Mesodermal cell (in vitro differentiated cells): ENCODE measurements around the gene UNC119B. TPM values are rescaled to one million over a fixed set of nuclear protein-coding genes. Genes with fewer than 3 reads are reported as not detected.
"Not testable (repeated sequence)": the region's sequence is repeated elsewhere in the genome, so short reads cannot be mapped to it uniquely, and the experiment has no call there.

Source experiments
- H3K27ac ChIP-seq: 2 replicates; pipeline ENCODE4 v1.7.0; 2013; ENCODE audit warnings: mild to moderate bottlenecking, low read depth, low read length, moderate library complexity; ENCODE audit not compliant: severe bottlenecking
- H3K36me3 ChIP-seq: 2 replicates; pipeline ENCODE4 v1.7.1; 2013; ENCODE audit warnings: mild to moderate bottlenecking, low read length, moderate library complexity; ENCODE audit not compliant: control insufficient read depth, insufficient read depth
- H3K4me1 ChIP-seq: one replicate; pipeline ENCODE4 v1.7.1; 2013; ENCODE audit warnings: mild to moderate bottlenecking, low read length; ENCODE audit not compliant: insufficient read depth, control insufficient read depth, poor library complexity, severe bottlenecking
- H3K4me3 ChIP-seq: 2 replicates; pipeline ENCODE4 v1.7.0; 2013; ENCODE audit warnings: low read length, control low read depth, mild to moderate bottlenecking; ENCODE audit not compliant: insufficient read depth, poor library complexity, severe bottlenecking; ENCODE audit errors: extremely low read depth
- H3K9me3 ChIP-seq: 2 replicates; pipeline ENCODE4 v1.7.1; 2013; ENCODE audit warnings: mild to moderate bottlenecking, low read length, moderate library complexity; ENCODE audit not compliant: control insufficient read depth
- WGBS, 2 experiments: methylation state at CpG; one replicate each; pipeline ENCODE4 v1.1.5; 2013; ENCODE audit warnings: missing lambda C conversion rate in 2 of 2; ENCODE audit not compliant: insufficient coverage in 2 of 2; 5-methylcytosine and 5-hydroxymethylcytosine counted together
- polyA plus RNA-seq, 2 experiments: library from polyadenylated mRNA; stranded (reverse); fragments of 50-300 nt; gene quantifications; one replicate each; pipeline ENCODE4 v1.2.3, GENCODE V29; 2013

The UNC119B gene
- 32.3 TPM for polyA plus RNA-seq (2013, experiment 1 of 2)
- polyA plus RNA-seq (2013, experiment 2 of 2): 32.0 TPM

DNA sequence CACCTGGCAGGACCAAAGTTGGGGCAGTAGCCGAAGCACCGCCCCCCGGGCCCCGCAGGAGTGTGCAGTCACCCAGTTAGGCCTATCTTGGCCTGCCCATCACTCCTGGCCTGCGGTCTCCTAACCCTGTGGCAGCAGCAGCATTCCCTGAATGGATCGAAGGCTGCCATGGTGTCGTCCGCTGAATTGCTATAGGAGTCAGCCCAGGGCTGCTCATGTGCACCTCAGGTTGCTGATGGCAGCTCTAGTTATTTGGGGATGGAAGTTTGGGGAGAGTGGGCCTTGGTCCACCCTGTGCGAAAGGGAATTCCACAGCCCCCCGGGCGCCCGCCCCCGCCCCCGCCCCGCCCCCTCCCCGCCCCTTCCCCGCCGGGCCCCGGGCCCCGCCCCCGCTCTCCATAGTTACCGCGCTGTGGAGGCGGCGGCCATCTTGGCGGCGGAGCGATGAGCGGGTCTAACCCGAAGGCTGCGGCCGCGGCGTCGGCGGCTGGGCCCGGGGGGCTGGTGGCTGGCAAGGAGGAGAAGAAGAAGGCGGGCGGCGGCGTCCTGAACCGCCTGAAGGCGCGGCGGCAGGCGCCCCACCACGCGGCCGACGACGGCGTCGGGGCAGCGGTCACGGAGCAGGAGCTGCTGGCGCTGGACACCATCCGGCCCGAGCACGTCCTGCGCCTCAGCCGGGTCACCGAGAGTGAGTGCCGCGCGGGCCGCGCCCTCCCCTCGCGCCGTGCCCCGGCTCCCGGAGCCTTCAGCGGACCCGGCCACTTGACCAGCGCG, at the start of gene UNC119B:
UNC119B (plus strand) TSS at position 428 of the 774 bp plus-strand sequence; CDS start at position 445, 17 bp downstream.
- peaks cover 5% of the 10 kb centered on the region for H3K4me1 ChIP-seq
- H3K4me3 ChIP-seq: peak within 1 kb of the TSS; percentile 61
- peaks cover 22% of the 10 kb centered on the region for H3K36me3 ChIP-seq
- 2% methylated on average over 50 to 56 of the region's 76 CpGs for WGBS, 2 experiments
- H3K9me3 ChIP-seq: no peaks in the 10 kb centered on the region
- peak within 1 kb of the TSS; percentile 45 for H3K27ac ChIP-seq

GRCh38 chr12:120661432-120661831, 48.8 kb upstream of the UNC119B start:
- WGBS, 2 experiments: 38 to 45% methylated on average over 2 of the region's 2 CpGs

GRCh38 chr12:120662879-120663278, 47.4 kb upstream of the UNC119B start:
- Histone ChIP-seq H3K4me1 (no peaks in the 10 kb centered on the region), H3K27ac (no peak overlapping the region), H3K4me3 (no peak overlapping the region), H3K9me3 (no peaks in the 10 kb centered on the region), H3K36me3 (no peaks in the 10 kb centered on the region)
- WGBS, 2 experiments: 91 to 97% methylated on average over 2 to 3 of the region's 3 CpGs

More at GRCh38 chr12:120661432-120661831, 48.8 kb upstream of the UNC119B start:
- Histone ChIP-seq H3K4me3 (no peak overlapping the region), H3K27ac (no peak overlapping the region), H3K4me1 (no peaks in the 10 kb centered on the region), H3K36me3 (no peaks in the 10 kb centered on the region), H3K9me3 (no peaks in the 10 kb centered on the region)

DNA sequence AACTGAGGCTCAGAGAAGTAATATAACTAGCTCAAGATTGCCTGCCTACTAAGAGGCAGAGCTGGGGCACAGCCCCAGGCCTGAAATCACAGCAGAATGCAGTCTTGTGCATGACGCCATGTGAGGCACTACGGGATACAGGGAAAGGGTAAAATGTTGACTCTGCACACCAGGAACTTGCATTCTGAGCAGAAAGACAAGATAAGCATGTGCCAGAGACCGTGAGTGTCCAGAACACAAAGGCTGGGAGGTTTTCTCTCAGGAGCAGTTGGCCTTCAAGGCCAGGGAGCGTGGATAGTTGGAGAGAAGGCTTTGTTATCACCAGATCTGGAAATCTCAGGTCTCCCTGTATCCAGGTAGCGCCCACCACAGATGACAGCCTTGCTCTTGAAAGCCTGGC, 46.5 kb upstream of the UNC119B start:
- WGBS, 2 experiments: 93 to 98% methylated on average over 4 of the region's 5 CpGs
- H3K36me3 ChIP-seq: no peaks in the 10 kb centered on the region
- H3K4me1 ChIP-seq: no peaks in the 10 kb centered on the region
- H3K9me3 ChIP-seq: no peaks in the 10 kb centered on the region
- H3K4me3 ChIP-seq: no peak overlapping the region
- H3K27ac ChIP-seq: no peak overlapping the region

DNA sequence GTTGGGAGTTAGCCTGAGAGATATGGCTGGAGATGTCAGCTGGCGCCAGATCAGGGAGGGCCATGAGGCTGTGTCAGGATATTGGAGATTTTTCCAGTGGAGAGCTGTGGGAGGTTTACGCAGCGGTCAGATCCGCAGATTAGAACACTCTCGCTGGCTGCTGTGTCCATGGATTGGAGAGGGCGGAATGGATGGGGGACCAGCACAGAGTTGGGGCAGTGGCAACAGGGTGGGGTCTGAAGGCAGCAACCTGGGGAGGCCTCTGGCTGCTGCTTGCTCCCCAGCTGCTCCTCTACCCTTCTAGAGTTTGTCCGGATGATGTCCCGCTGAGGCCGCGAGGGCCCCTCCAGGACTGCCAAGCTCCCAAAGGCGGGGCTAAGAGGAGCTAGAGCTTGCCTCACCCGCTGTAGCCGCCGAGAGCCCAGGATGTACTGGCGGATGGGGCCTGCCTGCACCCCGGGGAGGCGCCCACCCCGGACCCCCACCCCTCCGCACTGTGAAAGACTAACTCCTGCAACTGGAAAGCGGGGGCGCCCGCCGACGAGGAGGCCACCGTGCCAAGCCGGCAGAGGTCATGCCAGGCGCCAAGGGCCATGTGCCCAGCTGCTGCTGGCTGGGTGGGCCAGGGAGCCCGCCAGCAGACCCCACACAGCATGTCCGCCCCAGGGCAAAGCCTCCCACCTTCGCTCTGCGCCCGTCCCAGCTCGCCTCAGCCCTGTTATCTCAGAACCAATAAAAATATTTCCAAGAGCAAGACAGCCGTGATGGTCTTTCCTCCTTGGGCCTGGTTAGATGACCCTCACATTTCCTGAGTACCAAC, 43.5 kb upstream of the UNC119B start:
- Histone ChIP-seq H3K4me1 (peaks cover 5% of the 10 kb centered on the region), H3K36me3 (no peaks in the 10 kb centered on the region), H3K9me3 (no peaks in the 10 kb centered on the region), H3K4me3 (no peak overlapping the region), H3K27ac (no peak overlapping the region)
- 94 to 96% methylated on average over 27 to 31 of the region's 34 CpGs for WGBS, 2 experiments

DNA sequence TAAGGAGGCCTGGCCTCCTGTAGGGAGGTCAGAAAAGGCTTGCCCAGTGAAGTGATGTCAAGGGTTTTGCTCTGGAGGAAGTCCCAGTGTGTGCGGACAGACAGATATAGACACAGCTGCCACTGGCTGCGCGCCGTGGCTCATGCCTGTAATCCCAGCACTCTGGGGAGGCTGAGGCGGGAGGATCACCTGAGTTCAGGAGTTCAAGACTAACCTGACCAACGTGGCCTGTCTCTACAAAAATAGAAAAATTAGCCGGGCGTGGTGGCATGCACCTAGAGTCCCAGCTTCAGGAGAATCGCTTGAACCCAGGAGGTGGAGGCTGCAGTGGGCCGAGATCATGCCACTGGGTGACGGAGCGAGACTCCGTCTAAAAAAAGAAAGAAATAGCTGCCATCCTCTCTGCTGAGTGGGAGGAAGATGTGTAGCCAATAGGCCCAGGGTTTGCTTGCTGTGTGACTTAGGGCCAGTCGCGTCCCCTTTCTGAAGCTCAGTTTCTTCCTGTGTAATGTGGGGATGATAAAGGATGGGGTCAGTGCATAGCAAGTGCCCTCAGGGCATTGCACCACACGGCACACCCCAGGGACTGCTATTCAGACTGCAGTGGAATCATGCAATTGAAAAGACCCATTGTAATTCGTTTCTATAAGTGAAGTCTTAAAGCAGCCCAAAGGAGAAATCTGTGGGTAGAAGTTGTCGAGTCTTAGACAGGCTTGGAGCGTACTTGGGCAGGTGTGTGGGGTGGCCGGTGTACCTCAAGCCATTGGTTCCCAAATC, 42.0 kb upstream of the UNC119B start:
- Histone ChIP-seq H3K4me1 (peaks cover 5% of the 10 kb centered on the region), H3K36me3 (no peaks in the 10 kb centered on the region), H3K9me3 (no peaks in the 10 kb centered on the region), H3K4me3 (no peak overlapping the region), H3K27ac (no peak overlapping the region)
- 69 to 78% methylated on average over 20 of the region's 20 CpGs for WGBS, 2 experiments

DNA sequence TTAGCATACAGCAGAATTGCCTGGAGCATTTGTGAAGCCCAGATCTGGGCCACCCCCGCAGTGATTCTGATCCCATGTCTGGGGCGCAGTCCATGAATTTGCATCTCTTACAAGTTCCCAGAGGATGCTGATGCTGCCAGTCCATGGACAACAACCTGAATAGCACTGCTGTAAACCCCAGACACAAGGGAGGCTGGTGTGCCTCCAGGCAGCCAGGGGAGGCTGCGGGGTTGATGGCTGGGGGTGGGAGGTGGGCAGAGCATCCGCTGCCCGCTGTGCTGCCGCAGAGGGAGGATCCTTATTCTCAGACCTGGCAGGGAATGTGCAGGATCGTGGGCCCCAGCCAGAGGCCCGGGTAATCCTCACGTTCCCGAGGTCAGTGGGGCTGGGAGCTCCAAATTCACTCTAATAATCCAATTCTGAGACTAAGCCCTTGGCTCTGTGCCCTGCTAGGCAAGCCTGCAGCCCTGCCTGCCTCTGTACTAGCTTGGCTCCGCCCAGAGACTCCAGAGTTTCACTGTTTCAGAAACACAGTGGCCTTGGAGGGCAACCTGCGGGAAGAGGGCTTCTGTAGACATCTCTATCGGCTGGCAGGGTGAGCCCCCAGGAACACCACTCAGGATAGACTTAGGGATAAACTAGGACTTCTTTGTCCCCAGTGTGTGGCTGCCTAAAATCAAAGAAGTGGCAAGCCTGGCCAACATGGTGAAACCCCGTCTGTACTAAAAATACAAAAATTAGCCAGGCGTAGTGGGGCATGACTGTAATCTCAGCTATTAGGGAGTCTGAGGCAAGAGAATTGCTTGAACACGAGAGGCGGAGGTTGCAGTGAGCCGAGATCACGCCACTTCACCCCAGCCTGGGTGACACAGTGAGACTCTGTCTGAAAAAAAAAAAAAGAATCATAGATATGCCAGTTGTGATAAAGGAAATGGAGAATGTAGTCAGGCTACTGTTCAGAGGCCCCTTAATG, 41.1 kb upstream of the UNC119B start:
- Histone ChIP-seq H3K9me3 (no peaks in the 10 kb centered on the region), H3K36me3 (no peaks in the 10 kb centered on the region), H3K4me1 (peaks cover 5% of the 10 kb centered on the region), H3K4me3 (no peak overlapping the region), H3K27ac (peak overlapping the region; percentile 3)
- WGBS, 2 experiments: 56 to 57% methylated on average over 11 to 19 of the region's 19 CpGs

DNA sequence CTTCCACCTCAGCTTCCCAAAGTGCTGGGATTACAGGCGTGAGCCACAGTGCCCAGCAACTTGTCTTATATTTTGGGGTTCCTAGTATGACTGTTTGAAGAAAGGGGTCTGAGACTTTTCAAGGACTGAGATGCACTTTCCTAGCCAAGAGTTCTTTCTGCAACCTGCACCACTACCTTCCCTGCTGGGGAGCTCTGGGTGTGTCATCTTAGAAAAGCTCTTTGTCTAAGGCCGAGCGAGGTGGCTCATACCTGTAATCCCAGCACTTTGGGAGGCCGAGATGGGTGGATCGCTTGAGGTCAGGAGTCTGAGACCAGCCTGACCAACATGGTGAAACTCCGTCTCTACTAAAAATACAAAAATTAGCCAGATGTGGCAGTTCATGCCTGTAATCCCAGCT, 40.0 kb upstream of the UNC119B start:
- not testable (repeated sequence) for H3K27ac ChIP-seq, H3K4me3 ChIP-seq, H3K9me3 ChIP-seq, H3K4me1 ChIP-seq, H3K36me3 ChIP-seq
- 82 to 86% methylated on average over 2 to 5 of the region's 6 CpGs for WGBS, 2 experiments

DNA sequence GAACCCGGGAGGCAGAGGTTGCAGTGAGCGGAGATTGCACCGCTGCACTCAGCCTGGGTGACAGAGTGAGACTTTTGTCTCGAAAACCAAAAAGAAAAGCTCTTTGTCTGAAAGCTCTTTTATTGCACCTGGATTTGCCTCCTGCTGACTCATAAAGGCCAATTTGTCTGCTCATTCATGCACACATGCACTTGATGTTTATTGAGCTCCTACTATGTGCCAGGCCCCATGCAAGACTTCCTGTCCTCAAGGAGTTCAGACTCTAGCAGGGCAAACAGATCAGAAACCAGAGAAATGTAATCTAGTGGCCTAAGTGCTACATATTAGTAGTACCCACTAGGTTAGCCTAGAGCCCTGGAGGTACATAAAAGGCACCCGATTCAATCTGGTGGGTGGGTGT, 39.6 kb upstream of the UNC119B start:
- Histone ChIP-seq H3K9me3 (no peaks in the 10 kb centered on the region), H3K27ac (no peak overlapping the region), H3K4me1 (peaks cover 5% of the 10 kb centered on the region), H3K36me3 (no peaks in the 10 kb centered on the region), H3K4me3 (no peak overlapping the region)
- WGBS, 2 experiments: 93 to 97% methylated on average over 5 of the region's 5 CpGs
